ENCODE measurements around the gene MED13L. TPM values are rescaled to one million over a fixed set of nuclear protein-coding genes. Genes with fewer than 3 reads are reported as not detected.

The MED13L gene
- total and polyA plus RNA-seq, 3 donors from 2014 or later = 56.4 to 173 (median 133) TPM

DNA sequence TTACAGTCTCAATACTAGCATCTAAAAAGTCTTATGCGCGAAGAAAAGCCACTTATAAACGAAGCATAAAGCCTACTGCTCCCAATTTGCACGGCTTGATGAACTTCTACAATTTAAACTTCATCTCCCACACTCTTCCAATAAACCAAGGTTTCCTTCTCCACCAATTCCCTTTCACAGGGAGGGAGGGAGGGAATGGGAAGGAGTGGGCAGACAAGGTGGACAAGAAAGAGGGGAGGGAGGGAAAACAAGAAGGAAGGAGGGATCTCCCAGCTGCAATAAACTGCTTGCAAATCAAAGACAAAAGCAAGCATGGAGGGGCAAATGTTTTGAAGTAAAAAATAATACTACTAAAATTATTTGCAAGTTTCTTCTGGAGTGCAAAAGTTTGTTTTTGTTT lies 64.5 kb downstream of the MED13L start:
- no peak for DNase-seq
- H3K4me1 ChIP-seq = peaks cover 12% of the 10 kb centered on the region

DNA sequence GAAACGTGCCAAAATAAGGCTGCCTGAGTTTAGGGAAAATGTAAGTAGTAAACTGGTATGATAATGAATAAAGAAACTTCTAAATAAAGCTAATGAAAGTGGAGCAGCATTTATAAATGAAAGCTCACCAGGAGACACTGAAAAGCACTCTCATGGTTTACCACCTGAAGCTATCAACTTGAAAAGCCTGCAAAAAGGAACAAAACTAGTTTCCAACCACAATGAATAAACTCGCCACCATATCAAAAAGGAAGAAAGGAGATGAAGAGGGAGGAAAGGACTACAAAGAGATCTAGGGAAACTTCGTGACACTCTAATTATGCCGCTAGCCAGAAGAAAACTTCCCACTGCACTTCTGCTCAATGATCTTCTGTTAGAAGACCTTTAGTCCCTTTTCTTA lies 66.7 kb downstream of the MED13L start:
- TF ChIP-seq, protein P1, sequence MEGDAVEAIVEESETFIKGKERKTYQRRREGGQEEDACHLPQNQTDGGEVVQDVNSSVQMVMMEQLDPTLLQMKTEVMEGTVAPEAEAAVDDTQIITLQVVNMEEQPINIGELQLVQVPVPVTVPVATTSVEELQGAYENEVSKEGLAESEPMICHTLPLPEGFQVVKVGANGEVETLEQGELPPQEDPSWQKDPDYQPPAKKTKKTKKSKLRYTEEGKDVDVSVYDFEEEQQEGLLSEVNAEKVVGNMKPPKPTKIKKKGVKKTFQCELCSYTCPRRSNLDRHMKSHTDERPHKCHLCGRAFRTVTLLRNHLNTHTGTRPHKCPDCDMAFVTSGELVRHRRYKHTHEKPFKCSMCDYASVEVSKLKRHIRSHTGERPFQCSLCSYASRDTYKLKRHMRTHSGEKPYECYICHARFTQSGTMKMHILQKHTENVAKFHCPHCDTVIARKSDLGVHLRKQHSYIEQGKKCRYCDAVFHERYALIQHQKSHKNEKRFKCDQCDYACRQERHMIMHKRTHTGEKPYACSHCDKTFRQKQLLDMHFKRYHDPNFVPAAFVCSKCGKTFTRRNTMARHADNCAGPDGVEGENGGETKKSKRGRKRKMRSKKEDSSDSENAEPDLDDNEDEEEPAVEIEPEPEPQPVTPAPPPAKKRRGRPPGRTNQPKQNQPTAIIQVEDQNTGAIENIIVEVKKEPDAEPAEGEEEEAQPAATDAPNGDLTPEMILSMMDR (IDR thresholded peaks at IDR 0.05) = no peak
- TF ChIP-seq POLR2A (IDR thresholded peaks at IDR 0.05) = no peak
- H3K4me1 ChIP-seq = no peaks in the 10 kb centered on the region
- 75 to 78% methylated on average over 4 of the region's 4 CpGs for WGBS, 2 donors
- no peaks in the 10 kb centered on the region for H3K27me3 ChIP-seq
- no peaks in the 10 kb centered on the region for H3K9me3 ChIP-seq
- DNase-seq = no peak
- H3K36me3 ChIP-seq (ENCODE audit: low read depth, missing control alignments) = no peaks in the 10 kb centered on the region
- no peak overlapping the region for H3K27ac ChIP-seq
- H3K4me3 ChIP-seq = no peak overlapping the region
- intact Hi-C loops (cut with DNase I; ENCODE audit: low total_unique reads) = no loop called here

More for the DNA sequence above, 64.5 kb downstream of the MED13L start:
- no peaks in the 10 kb centered on the region for H3K36me3 ChIP-seq (ENCODE audit: low read depth, missing control alignments)
- no peaks in the 10 kb centered on the region for H3K9me3 ChIP-seq
- intact Hi-C loops (cut with DNase I; ENCODE audit: low total_unique reads) = no loop called here
- H3K27ac ChIP-seq = no peak overlapping the region
- no peaks in the 10 kb centered on the region for H3K27me3 ChIP-seq
- TF ChIP-seq, protein P1 (IDR thresholded peaks at IDR 0.05) = no peak
- no peak for TF ChIP-seq POLR2A (IDR thresholded peaks at IDR 0.05)
- no peak overlapping the region for H3K4me3 ChIP-seq
- 73 to 85% methylated on average over 4 of the region's 4 CpGs for WGBS, 2 donors

DNA sequence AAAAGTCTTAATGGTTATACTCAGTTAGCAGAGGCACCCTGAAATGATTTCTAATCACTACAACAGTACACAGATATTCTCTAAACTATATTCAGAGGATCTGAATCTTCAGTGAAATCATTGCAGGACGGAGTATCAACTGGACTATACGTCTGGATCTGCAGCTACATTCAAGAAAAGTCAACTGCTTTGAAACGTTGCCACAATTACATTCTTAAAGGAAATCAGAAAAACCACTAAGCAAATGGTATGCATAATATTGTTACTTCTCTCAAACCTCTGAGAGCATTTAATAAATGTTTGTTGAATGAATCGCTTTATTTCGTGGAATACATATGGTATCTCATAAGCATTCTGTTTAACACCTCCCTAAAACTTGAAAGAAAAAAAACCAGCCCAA lies 67.4 kb downstream of the MED13L start:
- 82 to 87% methylated on average over 5 of the region's 5 CpGs for WGBS, 2 donors

DNA sequence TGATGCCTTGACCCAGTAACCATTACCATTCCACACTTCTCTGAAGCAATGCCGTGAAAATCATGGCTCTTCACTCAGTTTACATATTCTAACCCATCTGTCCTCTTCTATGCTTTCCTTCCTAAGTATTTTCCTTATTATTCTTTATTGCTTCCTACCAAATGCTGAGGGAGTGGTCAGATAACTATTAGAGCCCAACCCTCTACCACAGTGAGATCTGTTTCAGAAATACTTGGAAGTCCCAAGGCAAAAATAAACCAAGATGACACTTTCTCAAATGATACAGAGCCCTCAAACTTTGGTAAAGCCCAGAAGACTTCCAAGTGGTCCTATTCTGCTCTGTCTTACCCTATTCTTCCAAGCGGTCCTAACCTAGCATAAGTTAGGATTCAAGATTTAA lies 68.0 kb downstream of the MED13L start:
- TF ChIP-seq POLR2A (IDR thresholded peaks at IDR 0.05) = no peak
- TF ChIP-seq, protein P1 (IDR thresholded peaks at IDR 0.05) = no peak
- DNase-seq = no peak
- intact Hi-C loops (cut with DNase I; ENCODE audit: low total_unique reads) = no loop called here
- H3K4me1 ChIP-seq = peaks cover 4% of the 10 kb centered on the region
- WGBS, 2 donors = 95 to 99% methylated on average over 2 of the region's 2 CpGs
- H3K9me3 ChIP-seq = no peaks in the 10 kb centered on the region
- H3K36me3 ChIP-seq (ENCODE audit: low read depth, missing control alignments) = no peaks in the 10 kb centered on the region
- H3K27me3 ChIP-seq = no peaks in the 10 kb centered on the region
- H3K4me3 ChIP-seq = no peak overlapping the region
- H3K27ac ChIP-seq = no peak overlapping the region

More for the DNA sequence above, 67.4 kb downstream of the MED13L start:
- Histone ChIP-seq H3K27ac (no peak overlapping the region), H3K9me3 (no peaks in the 10 kb centered on the region), H3K36me3 (ENCODE audit: low read depth, missing control alignments) (no peaks in the 10 kb centered on the region), H3K4me3 (no peak overlapping the region), H3K4me1 (no peaks in the 10 kb centered on the region), H3K27me3 (no peaks in the 10 kb centered on the region)
- intact Hi-C loops (cut with DNase I; ENCODE audit: low total_unique reads) = no loop called here
- TF ChIP-seq, protein P1 (IDR thresholded peaks at IDR 0.05) = no peak
- no peak for DNase-seq

DNA sequence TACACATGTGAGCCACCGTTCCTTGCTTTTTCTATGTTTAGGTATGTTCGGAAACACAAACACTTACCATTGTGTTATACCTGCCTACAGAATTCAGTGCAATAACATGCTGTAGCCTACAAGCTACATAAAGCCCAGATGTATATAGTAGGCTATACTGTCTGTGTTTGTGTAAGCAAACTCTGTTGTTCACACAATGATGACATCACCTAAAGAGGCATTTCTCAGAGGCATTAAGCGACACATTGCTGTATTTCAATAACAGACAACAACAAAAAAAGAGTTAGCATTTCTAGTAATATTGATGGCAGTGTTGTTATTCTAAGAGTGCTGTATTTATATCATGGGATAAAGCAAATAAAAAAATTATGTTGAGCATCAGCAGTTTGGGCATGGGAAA lies 70.2 kb downstream of the MED13L start:
- Histone ChIP-seq H3K4me3 (no peak overlapping the region), H3K27me3 (no peaks in the 10 kb centered on the region), H3K4me1 (peaks cover 17% of the 10 kb centered on the region), H3K9me3 (no peaks in the 10 kb centered on the region), H3K27ac (no peak overlapping the region), H3K36me3 (ENCODE audit: low read depth, missing control alignments) (no peaks in the 10 kb centered on the region)
- 98% methylated on average over 3 of the region's 3 CpGs for WGBS, 2 donors
- TF ChIP-seq POLR2A (IDR thresholded peaks at IDR 0.05) = no peak
- TF ChIP-seq, protein P1 (IDR thresholded peaks at IDR 0.05) = no peak
- intact Hi-C loops (cut with DNase I; ENCODE audit: low total_unique reads) = no loop called here
- no peak for DNase-seq

Measured in testis (tissue), 3 donors.